LNCaP clone FGC (cell line): ENCODE measurements around the gene UBAP2.
A peak's percentile ranks its signal among the peaks of the same experiment; 100 is the strongest.
"Not testable (repeated sequence)": the region's sequence is repeated elsewhere in the genome, so short reads cannot be mapped to it uniquely, and the experiment has no call there.

Source experiments
- DNase-seq: peaks from one replicate; pipeline ENCODE4 v3.0.0-alpha.2; 2011; ENCODE audit warnings: low read depth
- H3K4me3 ChIP-seq: 2 replicates; pipeline ENCODE4 v1.5.1; 2011; ENCODE audit warnings: mild to moderate bottlenecking, low read depth, low read length, control low read depth
- TF ChIP-seq, protein P1 (sequence below): IDR thresholded peaks from 2 replicates; pipeline ENCODE4 v1.5.1; 2012; ENCODE audit warnings: mild to moderate bottlenecking; ENCODE audit not compliant: control insufficient read depth, insufficient read depth; ENCODE audit errors: extremely low read depth

Gene UBAP2

GRCh38 chr9:34034698-34035065, 14.0 kb downstream of the UBAP2 start:
- no peak overlapping the region for H3K4me3 ChIP-seq
- DNase-seq: no peak
- TF ChIP-seq, protein P1, sequence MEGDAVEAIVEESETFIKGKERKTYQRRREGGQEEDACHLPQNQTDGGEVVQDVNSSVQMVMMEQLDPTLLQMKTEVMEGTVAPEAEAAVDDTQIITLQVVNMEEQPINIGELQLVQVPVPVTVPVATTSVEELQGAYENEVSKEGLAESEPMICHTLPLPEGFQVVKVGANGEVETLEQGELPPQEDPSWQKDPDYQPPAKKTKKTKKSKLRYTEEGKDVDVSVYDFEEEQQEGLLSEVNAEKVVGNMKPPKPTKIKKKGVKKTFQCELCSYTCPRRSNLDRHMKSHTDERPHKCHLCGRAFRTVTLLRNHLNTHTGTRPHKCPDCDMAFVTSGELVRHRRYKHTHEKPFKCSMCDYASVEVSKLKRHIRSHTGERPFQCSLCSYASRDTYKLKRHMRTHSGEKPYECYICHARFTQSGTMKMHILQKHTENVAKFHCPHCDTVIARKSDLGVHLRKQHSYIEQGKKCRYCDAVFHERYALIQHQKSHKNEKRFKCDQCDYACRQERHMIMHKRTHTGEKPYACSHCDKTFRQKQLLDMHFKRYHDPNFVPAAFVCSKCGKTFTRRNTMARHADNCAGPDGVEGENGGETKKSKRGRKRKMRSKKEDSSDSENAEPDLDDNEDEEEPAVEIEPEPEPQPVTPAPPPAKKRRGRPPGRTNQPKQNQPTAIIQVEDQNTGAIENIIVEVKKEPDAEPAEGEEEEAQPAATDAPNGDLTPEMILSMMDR: no peak

DNA sequence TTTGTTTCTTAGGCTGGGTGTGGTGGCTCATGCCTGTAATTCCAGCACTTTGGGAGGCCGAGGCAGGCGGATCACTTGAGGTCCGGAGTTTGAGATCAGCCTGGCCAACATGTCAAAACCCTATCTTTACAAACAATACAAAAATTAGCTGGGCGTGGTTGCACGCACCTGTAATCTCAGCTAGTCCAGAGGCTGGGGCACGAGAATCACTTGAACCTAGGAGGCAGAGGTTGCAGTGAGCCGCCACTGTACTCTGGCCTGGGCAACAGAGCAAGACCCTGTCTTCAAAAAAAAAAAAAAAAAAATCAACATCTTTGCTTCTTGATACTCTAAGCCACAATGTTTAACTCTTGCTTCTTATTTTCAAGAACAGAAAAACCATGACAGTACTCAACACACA, 16.1 kb downstream of the UBAP2 start:
- H3K4me3 ChIP-seq: no peak overlapping the region
- TF ChIP-seq, protein P1: no peak
- DNase-seq: no peak

DNA sequence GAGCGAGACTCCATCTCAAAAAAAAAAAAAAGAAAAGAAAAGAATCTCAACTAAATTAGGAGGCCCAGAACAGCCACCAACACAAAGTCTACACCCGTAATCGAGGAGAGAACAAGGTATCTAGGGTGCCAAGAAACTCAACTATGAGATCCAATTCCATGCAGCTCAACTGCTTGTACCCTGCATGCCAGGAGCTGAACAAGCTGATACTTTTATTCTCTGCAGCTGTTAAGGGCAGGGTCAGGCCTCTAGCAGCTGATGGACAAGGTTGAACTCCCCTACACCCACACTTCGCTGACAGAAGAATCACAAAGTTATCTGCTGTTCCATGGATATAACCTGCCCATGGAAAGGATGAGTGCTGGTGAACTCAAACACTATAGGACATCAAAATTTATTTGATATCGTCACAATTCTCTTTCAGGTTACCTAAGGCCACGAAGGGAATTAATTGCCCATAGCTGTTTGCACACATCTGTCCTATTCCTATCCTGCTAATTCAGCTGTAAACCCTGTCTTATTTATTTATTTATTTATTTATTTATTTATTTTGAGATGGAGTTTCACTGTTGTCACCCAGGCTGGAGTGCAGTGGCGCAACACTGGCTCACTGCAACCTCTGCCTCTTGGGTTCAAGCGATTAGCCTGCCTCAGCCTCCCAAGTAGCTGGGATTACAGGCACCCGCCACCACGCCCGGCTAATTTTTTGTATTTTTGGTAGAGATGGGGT, 20.7 kb downstream of the UBAP2 start:
- TF ChIP-seq, protein P1: no peak
- no peak overlapping the region for H3K4me3 ChIP-seq
- DNase-seq: no peak

DNA sequence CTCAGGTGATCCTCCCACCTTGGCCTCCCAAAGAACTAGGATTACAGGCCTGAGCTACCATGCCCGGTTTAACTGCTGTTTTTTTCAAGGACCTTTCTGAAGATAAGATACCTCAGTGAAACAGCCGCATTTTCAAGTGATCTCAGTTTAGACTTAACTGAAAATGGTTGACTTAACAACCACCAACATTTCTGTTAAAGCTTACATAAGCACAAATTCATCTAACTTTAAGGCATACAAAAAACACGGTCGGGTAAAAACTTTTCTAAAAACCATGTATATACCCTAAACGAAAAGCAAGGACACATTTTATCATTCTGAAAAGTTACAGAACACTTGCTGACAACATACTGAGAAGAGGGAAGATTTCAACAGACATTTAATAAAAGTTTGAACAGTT, 22.9 kb downstream of the UBAP2 start:
- H3K4me3 ChIP-seq: no peak overlapping the region
- DNase-seq: no peak
- TF ChIP-seq, protein P1: no peak

- DNase-seq: no peak
- TF ChIP-seq, protein P1: no peak
- H3K4me3 ChIP-seq: no peak overlapping the region
Observed at GRCh38 chr9:34025062-34025461, 23.6 kb downstream of the UBAP2 start.

- DNase-seq, H3K4me3 ChIP-seq: not testable (repeated sequence)
Observed at GRCh38 chr9:34024476-34024875, 24.2 kb downstream of the UBAP2 start.

DNA sequence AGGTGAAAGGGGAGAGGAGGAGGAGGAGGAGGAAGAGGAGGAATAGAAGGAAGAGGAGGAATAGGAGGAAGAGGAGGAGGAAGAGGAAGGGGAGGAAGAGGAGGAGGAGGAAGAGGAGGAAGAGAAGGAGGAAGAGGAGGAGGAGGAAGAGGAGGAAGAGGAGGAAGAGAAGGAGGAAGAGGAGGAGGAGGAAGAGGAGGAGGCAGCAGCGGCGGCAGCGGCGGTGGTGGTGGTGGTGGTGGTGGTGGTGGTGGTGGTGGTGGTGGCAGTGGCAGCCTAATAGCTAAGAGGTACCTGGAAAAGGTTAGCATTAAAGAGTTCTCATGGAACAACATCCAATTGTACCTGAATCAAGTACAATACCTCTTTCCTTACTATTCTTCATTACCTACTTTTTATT, 32.5 kb downstream of the UBAP2 start:
- TF ChIP-seq, protein P1: no peak
- no peak for DNase-seq
- H3K4me3 ChIP-seq: no peak overlapping the region

GRCh38 chr9:34010979-34011378, 37.7 kb downstream of the UBAP2 start:
- TF ChIP-seq, protein P1: peak; percentile 39; the same call in 1 of the 2 replicates
- H3K4me3 ChIP-seq: no peak overlapping the region
- no peak for DNase-seq
